Skin epidermis (tissue), 12 donors: ENCODE measurements around the gene CDK2.
"Not testable (repeated sequence)": the region's sequence is repeated elsewhere in the genome, so short reads cannot be mapped to it uniquely, and the experiment has no call there.

Experiments
- H3K27ac ChIP-seq, 21 experiments: fragments of 200-600 bp; sonication (generic) in 11 of 21; one replicate each; pipeline ENCODE4 v1.5.0; 2020; ENCODE audit warnings: mild to moderate bottlenecking in 3 of 21, inconsistent platforms in 2 of 21, moderate library complexity in 2 of 21
- H3K4me3 ChIP-seq, 7 experiments: fragments of 200-600 bp; sonication (generic) in 2 of 7; one replicate each; pipeline ENCODE4 v1.5.0; 2020; ENCODE audit warnings: inconsistent platforms in 2 of 7, mild to moderate bottlenecking in 2 of 7, moderate library complexity in 1 of 7

The CDK2 gene

GRCh38 chr12:55972911-55973598 is 6.4 kb downstream of the CDK2 start:
- peak overlapping the region in 20 of 21 experiments; percentile 68 to 99 (median 86) for H3K27ac ChIP-seq
- H3K4me3 ChIP-seq, result peak overlapping the region; percentile 34 to 56 (median 52)

- peak within 1 kb of the TSS; percentile 70 to 100 (median 98) for H3K4me3 ChIP-seq
- peak within 1 kb of the TSS; percentile 86 to 99 (median 97) for H3K27ac ChIP-seq
These were observed 7.1 kb downstream of the CDK2 start, which contains the start of gene RAB5B for GRCh38 chr12:55973599-55974307. Gene RAB5B, plus strand, starts transcription at chr12:55974078. Its CDS starts 12,883 bp downstream, at chr12:55986961.

GRCh38 chr12:55974308-55974730 is 7.7 kb downstream of the CDK2 start:
- peak overlapping the region; percentile 70 to 100 (median 98) for H3K4me3 ChIP-seq
- H3K27ac ChIP-seq, result peak overlapping the region; percentile 86 to 99 (median 97)

- no peak overlapping the region for H3K27ac ChIP-seq
- H3K4me3 ChIP-seq, result no peak overlapping the region
These were observed 11.8 kb downstream of the CDK2 start for GRCh38 chr12:55978393-55978792.

- no peak overlapping the region for H3K27ac ChIP-seq
- no peak overlapping the region for H3K4me3 ChIP-seq
These were observed 12.4 kb downstream of the CDK2 start for GRCh38 chr12:55979069-55979468.

- H3K27ac ChIP-seq, H3K4me3 ChIP-seq: not testable (repeated sequence)
These were observed 15.3 kb downstream of the CDK2 start for GRCh38 chr12:55981882-55982281.

GRCh38 chr12:55982319-55982936 is 15.8 kb downstream of the CDK2 start:
- no peak overlapping the region for H3K27ac ChIP-seq
- no peak overlapping the region for H3K4me3 ChIP-seq

GRCh38 chr12:55983232-55983842 is 16.7 kb downstream of the CDK2 start:
- no peak overlapping the region for H3K4me3 ChIP-seq
- no peak overlapping the region for H3K27ac ChIP-seq

- Histone ChIP-seq H3K4me3 (no peak overlapping the region), H3K27ac (no peak overlapping the region)
These were observed 18.2 kb downstream of the CDK2 start for GRCh38 chr12:55984861-55985260.

- Histone ChIP-seq H3K27ac (no peak overlapping the region), H3K4me3 (no peak overlapping the region)
These were observed 18.7 kb downstream of the CDK2 start for GRCh38 chr12:55985341-55985740.

- not testable (repeated sequence) for H3K4me3 ChIP-seq, H3K27ac ChIP-seq
These were observed 19.3 kb downstream of the CDK2 start for GRCh38 chr12:55985976-55986375.

- Histone ChIP-seq H3K27ac (no peak overlapping the region), H3K4me3 (no peak overlapping the region)
These were observed 24.5 kb downstream of the CDK2 start for GRCh38 chr12:55991110-55991509.

- no peak overlapping the region for H3K4me3 ChIP-seq
- H3K27ac ChIP-seq, result no peak overlapping the region
These were observed 26.7 kb downstream of the CDK2 start for GRCh38 chr12:55993230-55993853.

- H3K27ac ChIP-seq, result peak overlapping the region in 2 of 21 experiments; percentile 8 to 10
- H3K4me3 ChIP-seq, result no peak overlapping the region
These were observed 28.7 kb downstream of the CDK2 start for GRCh38 chr12:55995366-55995765.

- Histone ChIP-seq H3K27ac (peak overlapping the region in 18 of 21 experiments; percentile 18 to 76 (median 52)), H3K4me3 (peak overlapping the region; percentile 38 to 51 (median 41))
These were observed 29.6 kb downstream of the CDK2 start for GRCh38 chr12:55996201-55996714.

GRCh38 chr12:55996715-55997534 is 30.3 kb downstream of the CDK2 start, which contains the start of gene SUOX:
Gene SUOX, plus strand, starts transcription at chr12:55997276. Its CDS starts 4,946 bp downstream, at chr12:56002222.
- peak within 1 kb of the TSS; percentile 34 to 80 (median 67) for H3K27ac ChIP-seq

GRCh38 chr12:55997535-55997859 is 30.9 kb downstream of the CDK2 start:
- Histone ChIP-seq H3K4me3 (peak overlapping the region; percentile 38 to 51 (median 41)), H3K27ac (peak overlapping the region in 18 of 21 experiments; percentile 25 to 80 (median 68))

More at GRCh38 chr12:55996715-55997534, 30.3 kb downstream of the CDK2 start, which contains the start of gene SUOX:
- peak within 1 kb of the TSS; percentile 38 to 51 (median 41) for H3K4me3 ChIP-seq

- H3K4me3 ChIP-seq, H3K27ac ChIP-seq: not testable (repeated sequence)
These were observed 32.9 kb downstream of the CDK2 start for GRCh38 chr12:55999522-55999921.
